ENCODE results near the gene SNCB.

SNCB gene

DNA sequence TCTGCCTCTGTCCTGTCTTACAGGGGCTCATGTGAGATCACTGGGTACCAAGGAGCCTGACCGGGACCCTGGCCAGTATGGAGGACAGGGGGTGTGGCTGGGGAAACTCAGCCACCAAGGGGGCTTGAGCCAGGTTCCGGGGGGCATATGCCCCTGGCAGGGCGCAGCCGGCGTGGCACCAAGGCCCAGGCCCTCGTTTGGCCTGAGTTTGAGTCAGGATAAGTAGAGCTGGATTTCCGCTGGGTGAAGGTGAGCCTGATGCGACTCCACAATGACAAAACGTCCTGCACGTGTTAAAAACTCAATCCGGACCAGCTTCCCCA is 16.3 kb upstream of the SNCB start:
- peak overlapping the region; percentile 88 for H3K27ac Mint-ChIP-seq (ENCODE audit: low read depth)
- H3K4me1 Mint-ChIP-seq = peaks cover 48% of the 10 kb centered on the region
- H3K27me3 Mint-ChIP-seq = no peaks in the 10 kb centered on the region
- ATAC-seq (replicated peaks; ENCODE audit: extremely low read depth, poor library complexity, severe bottlenecking) (no peak), DNase-seq (ENCODE audit: low spot score in 2 of 2) (no peak)
- peaks cover 4% of the 10 kb centered on the region for H3K36me3 Mint-ChIP-seq (ENCODE audit: insufficient read depth)
- H3K4me3 Mint-ChIP-seq = peak overlapping the region; percentile 73
- H3K9me3 Mint-ChIP-seq = no peaks in the 10 kb centered on the region

- H3K27ac Mint-ChIP-seq (ENCODE audit: low read depth) = peak overlapping the region; percentile 88
- no peaks in the 10 kb centered on the region for H3K27me3 Mint-ChIP-seq
- DNase-seq (ENCODE audit: low spot score in 2 of 2) = no peak
- no peaks in the 10 kb centered on the region for H3K9me3 Mint-ChIP-seq
- ATAC-seq (replicated peaks; ENCODE audit: extremely low read depth, poor library complexity, severe bottlenecking) = no peak
- peaks cover 47% of the 10 kb centered on the region for H3K4me1 Mint-ChIP-seq
- peak overlapping the region; percentile 73 for H3K4me3 Mint-ChIP-seq
- peaks cover 4% of the 10 kb centered on the region for H3K36me3 Mint-ChIP-seq (ENCODE audit: insufficient read depth)
These were observed 15.8 kb upstream of the SNCB start for GRCh38 chr5:176646049-176646706.

GRCh38 chr5:176644878-176645670 is 14.7 kb upstream of the SNCB start:
- H3K9me3 Mint-ChIP-seq = no peaks in the 10 kb centered on the region
- ATAC-seq (replicated peaks; ENCODE audit: extremely low read depth, poor library complexity, severe bottlenecking) (no peak), DNase-seq (ENCODE audit: low spot score in 2 of 2) (no peak)
- H3K36me3 Mint-ChIP-seq (ENCODE audit: insufficient read depth) = peaks cover 4% of the 10 kb centered on the region
- no peaks in the 10 kb centered on the region for H3K27me3 Mint-ChIP-seq
- H3K4me3 Mint-ChIP-seq = peak overlapping the region; percentile 4
- peaks cover 36% of the 10 kb centered on the region for H3K4me1 Mint-ChIP-seq
- H3K27ac Mint-ChIP-seq (ENCODE audit: low read depth) = no peak overlapping the region

DNA sequence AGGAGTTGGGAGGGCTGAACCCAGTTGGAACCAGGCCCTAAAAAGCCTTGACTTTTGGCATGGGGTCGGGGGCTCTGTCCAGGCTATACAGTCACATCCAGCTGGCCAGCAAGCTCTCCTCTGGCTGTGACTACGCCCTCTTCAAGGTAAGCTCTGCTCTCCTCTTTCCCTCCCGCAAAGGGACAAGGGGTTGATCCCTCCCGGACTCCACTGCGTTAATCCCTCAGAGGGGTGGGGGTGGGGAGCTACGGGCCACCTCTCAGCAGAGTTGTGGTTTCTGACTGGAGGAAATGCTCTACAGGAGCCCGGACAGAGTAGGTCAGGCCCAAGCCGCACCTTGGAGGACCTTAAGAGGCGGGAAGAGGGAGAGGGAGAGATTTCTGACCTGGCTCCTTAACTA is 14.0 kb upstream of the SNCB start:
- peaks cover 32% of the 10 kb centered on the region for H3K4me1 Mint-ChIP-seq
- no peak overlapping the region for H3K27ac Mint-ChIP-seq (ENCODE audit: low read depth)
- DNase-seq (ENCODE audit: low spot score in 2 of 2) (no peak), ATAC-seq (replicated peaks; ENCODE audit: extremely low read depth, poor library complexity, severe bottlenecking) (no peak)
- peaks cover 5% of the 10 kb centered on the region for H3K36me3 Mint-ChIP-seq (ENCODE audit: insufficient read depth)
- no peaks in the 10 kb centered on the region for H3K27me3 Mint-ChIP-seq
- H3K4me3 Mint-ChIP-seq = no peak overlapping the region
- H3K9me3 Mint-ChIP-seq = no peaks in the 10 kb centered on the region

- no peaks in the 10 kb centered on the region for H3K9me3 Mint-ChIP-seq
- no peak for DNase-seq (ENCODE audit: low spot score in 2 of 2)
- no peak for ATAC-seq (replicated peaks; ENCODE audit: extremely low read depth, poor library complexity, severe bottlenecking)
- peaks cover 26% of the 10 kb centered on the region for H3K4me1 Mint-ChIP-seq
- H3K4me3 Mint-ChIP-seq = no peak overlapping the region
- H3K27ac Mint-ChIP-seq (ENCODE audit: low read depth) = no peak overlapping the region
- H3K27me3 Mint-ChIP-seq = no peaks in the 10 kb centered on the region
- peaks cover 4% of the 10 kb centered on the region for H3K36me3 Mint-ChIP-seq (ENCODE audit: insufficient read depth)
These were observed 13.3 kb upstream of the SNCB start for GRCh38 chr5:176643491-176644219.

GRCh38 chr5:176642675-176643490 is 12.5 kb upstream of the SNCB start:
- Mint-ChIP-seq H3K36me3 (ENCODE audit: insufficient read depth) (peaks cover 4% of the 10 kb centered on the region), H3K4me3 (no peak overlapping the region), H3K9me3 (no peaks in the 10 kb centered on the region), H3K4me1 (peaks cover 21% of the 10 kb centered on the region), H3K27ac (ENCODE audit: low read depth) (no peak overlapping the region), H3K27me3 (no peaks in the 10 kb centered on the region)
- DNase-seq (ENCODE audit: low spot score in 2 of 2) (no peak), ATAC-seq (replicated peaks; ENCODE audit: extremely low read depth, poor library complexity, severe bottlenecking) (no peak)

GRCh38 chr5:176640616-176641015 is 10.3 kb upstream of the SNCB start:
- Mint-ChIP-seq H3K36me3 (ENCODE audit: insufficient read depth) (peaks cover 4% of the 10 kb centered on the region), H3K4me1 (peaks cover 8% of the 10 kb centered on the region)
- ATAC-seq (replicated peaks; ENCODE audit: extremely low read depth, poor library complexity, severe bottlenecking) = no peak

GRCh38 chr5:176639981-176640380 is 9.6 kb upstream of the SNCB start:
- H3K9me3 Mint-ChIP-seq = no peaks in the 10 kb centered on the region
- no peak overlapping the region for H3K4me3 Mint-ChIP-seq
- DNase-seq (ENCODE audit: low spot score in 2 of 2) = no peak
- peaks cover 21% of the 10 kb centered on the region for H3K27me3 Mint-ChIP-seq
- H3K4me1 Mint-ChIP-seq = peaks cover 3% of the 10 kb centered on the region
- ATAC-seq (replicated peaks; ENCODE audit: extremely low read depth, poor library complexity, severe bottlenecking) = no peak
- peaks cover 4% of the 10 kb centered on the region for H3K36me3 Mint-ChIP-seq (ENCODE audit: insufficient read depth)
- H3K27ac Mint-ChIP-seq (ENCODE audit: low read depth) = no peak overlapping the region

More at GRCh38 chr5:176640616-176641015, 10.3 kb upstream of the SNCB start:
- peaks cover 14% of the 10 kb centered on the region for H3K27me3 Mint-ChIP-seq
- no peak overlapping the region for H3K27ac Mint-ChIP-seq (ENCODE audit: low read depth)
- no peaks in the 10 kb centered on the region for H3K9me3 Mint-ChIP-seq
- no peak for DNase-seq (ENCODE audit: low spot score in 2 of 2)
- H3K4me3 Mint-ChIP-seq = no peak overlapping the region

- no peak for DNase-seq (ENCODE audit: low spot score in 2 of 2)
- H3K4me3 Mint-ChIP-seq = no peak overlapping the region
- H3K27ac Mint-ChIP-seq (ENCODE audit: low read depth) = no peak overlapping the region
- no peaks in the 10 kb centered on the region for H3K4me1 Mint-ChIP-seq
- ATAC-seq (replicated peaks; ENCODE audit: extremely low read depth, poor library complexity, severe bottlenecking) = no peak
- peaks cover 2% of the 10 kb centered on the region for H3K36me3 Mint-ChIP-seq (ENCODE audit: insufficient read depth)
- peaks cover 28% of the 10 kb centered on the region for H3K27me3 Mint-ChIP-seq
- no peaks in the 10 kb centered on the region for H3K9me3 Mint-ChIP-seq
These were observed 8.9 kb upstream of the SNCB start for GRCh38 chr5:176639208-176639607.

DNA sequence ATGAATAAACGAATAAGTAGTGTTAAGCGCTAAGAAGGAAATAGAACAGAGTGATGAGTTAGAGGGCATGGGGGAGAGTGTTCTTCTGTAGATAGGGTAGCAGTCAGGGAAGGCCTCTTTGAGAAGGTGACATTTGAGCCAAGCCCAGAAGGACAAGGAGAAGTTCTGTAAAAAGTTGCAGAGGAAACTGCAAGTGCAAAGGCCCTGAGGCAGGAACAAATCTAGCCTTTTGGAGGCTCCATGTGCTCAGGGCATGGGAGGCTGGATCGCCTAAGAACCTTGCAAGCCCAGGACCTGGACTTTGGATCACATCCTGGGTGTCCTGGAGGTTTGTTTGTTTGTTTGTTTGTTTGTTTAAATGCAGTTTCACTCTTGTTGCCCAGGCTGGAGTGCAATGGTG is 8.1 kb upstream of the SNCB start:
- Mint-ChIP-seq H3K4me1 (peaks cover 6% of the 10 kb centered on the region), H3K27me3 (peaks cover 36% of the 10 kb centered on the region), H3K36me3 (ENCODE audit: insufficient read depth) (peaks cover 2% of the 10 kb centered on the region), H3K9me3 (no peaks in the 10 kb centered on the region), H3K27ac (ENCODE audit: low read depth) (no peak overlapping the region), H3K4me3 (no peak overlapping the region)
- no peak for ATAC-seq (replicated peaks; ENCODE audit: extremely low read depth, poor library complexity, severe bottlenecking)
- DNase-seq (ENCODE audit: low spot score in 2 of 2) = no peak

DNA sequence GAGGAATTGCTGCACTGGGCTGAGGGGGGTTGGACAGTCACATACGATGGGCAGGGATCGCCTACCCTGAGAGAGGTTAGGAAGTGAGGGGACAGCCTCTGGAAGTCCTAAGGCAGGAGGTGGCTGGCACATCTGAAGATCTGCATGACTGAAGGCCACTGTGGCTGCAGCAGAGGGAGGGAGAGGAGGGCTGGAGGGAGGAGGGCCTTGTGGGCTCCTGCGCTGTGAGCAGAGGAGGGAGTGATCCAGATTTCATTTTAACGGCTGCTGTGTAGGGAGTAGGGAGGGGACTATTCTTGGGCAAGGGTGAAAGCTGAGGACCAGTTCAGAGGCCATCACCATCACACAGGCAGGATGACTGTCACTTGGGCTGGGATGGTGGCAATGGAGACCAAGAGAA is 7.2 kb upstream of the SNCB start:
- peaks cover 2% of the 10 kb centered on the region for H3K36me3 Mint-ChIP-seq (ENCODE audit: insufficient read depth)
- no peaks in the 10 kb centered on the region for H3K9me3 Mint-ChIP-seq
- peaks cover 41% of the 10 kb centered on the region for H3K27me3 Mint-ChIP-seq
- DNase-seq (ENCODE audit: low spot score in 2 of 2) = no peak
- no peak overlapping the region for H3K27ac Mint-ChIP-seq (ENCODE audit: low read depth)
- peaks cover 6% of the 10 kb centered on the region for H3K4me1 Mint-ChIP-seq
- no peak overlapping the region for H3K4me3 Mint-ChIP-seq
- no peak for ATAC-seq (replicated peaks; ENCODE audit: extremely low read depth, poor library complexity, severe bottlenecking)

- peaks cover 6% of the 10 kb centered on the region for H3K4me1 Mint-ChIP-seq
- peaks cover 2% of the 10 kb centered on the region for H3K36me3 Mint-ChIP-seq (ENCODE audit: insufficient read depth)
- no peaks in the 10 kb centered on the region for H3K9me3 Mint-ChIP-seq
- no peak overlapping the region for H3K4me3 Mint-ChIP-seq
- DNase-seq (ENCODE audit: low spot score in 2 of 2) = no peak
- H3K27me3 Mint-ChIP-seq = peaks cover 45% of the 10 kb centered on the region
- H3K27ac Mint-ChIP-seq (ENCODE audit: low read depth) = no peak overlapping the region
- ATAC-seq (replicated peaks; ENCODE audit: extremely low read depth, poor library complexity, severe bottlenecking) = no peak
These were observed 6.1 kb upstream of the SNCB start for GRCh38 chr5:176636426-176636825.
